IMR-90 (cell line): ENCODE measurements around the gene MRPL28. TPM values are rescaled to one million over a fixed set of nuclear protein-coding genes. Genes with fewer than 3 reads are reported as not detected.

Experiments used
- ATAC-seq: fragments of 200-7000 bp; cut with Tn5 transposase; 2 replicates; pipeline ENCODE4 v1.9.1; 2020; ENCODE audit warnings: low read depth, mild to moderate bottlenecking, moderate library complexity
- BruUV-seq: library from RNA; stranded (reverse); fragments of 400-500 nt; replicated peaks from 2 replicates; lab custom pipeline; 2021; lab: Mats Ljungman, UMichigan
- CTCF ChIA-PET: fragments of 300-600 bp; formaldehyde crosslinking; extraction: SDS; loops from one replicate; lab custom pipeline; 2021; ENCODE audit warnings: antibody characterized with exemption; lab: Yijun Ruan, JAX
- POLR2A ChIA-PET: fragments of 300-600 bp; sonication (Branson Sonifier 250); formaldehyde crosslinking; loops from one replicate; lab custom pipeline; 2022; ENCODE audit warnings: antibody characterized with exemption; ENCODE audit not compliant: unreplicated experiment; lab: Charles Lee
- DNase-seq: peaks from one replicate; pipeline ENCODE4 v3.0.0; 2013
- H2AFZ ChIP-seq: replicated peaks from 2 replicates; pipeline ENCODE3; 2013; ENCODE audit warnings: low read length, mild to moderate bottlenecking; ENCODE audit not compliant: poor library complexity
- H2AK5ac ChIP-seq: 2 replicates; pipeline ENCODE4 v1.6.1; 2013; ENCODE audit warnings: low read depth, low read length, inconsistent platforms
- H2AK9ac ChIP-seq: replicated peaks from 2 replicates; pipeline ENCODE3; 2013; ENCODE audit warnings: mild to moderate bottlenecking, low read depth, low read length, moderate library complexity; ENCODE audit not compliant: poor library complexity
- H2BK120ac ChIP-seq: 2 replicates; pipeline ENCODE4 v1.6.1; 2013; ENCODE audit warnings: low read depth, low read length, inconsistent platforms
- H2BK15ac ChIP-seq: 3 replicates; pipeline ENCODE4 v1.6.1; 2013; ENCODE audit warnings: low read depth, low read length, inconsistent platforms
- H2BK20ac ChIP-seq: 2 replicates; pipeline ENCODE4 v1.6.1; 2013; ENCODE audit warnings: low read depth, mild to moderate bottlenecking, inconsistent platforms, low read length, moderate library complexity
- H2BK5ac ChIP-seq: 2 replicates; pipeline ENCODE4 v1.6.1; 2013; ENCODE audit warnings: mild to moderate bottlenecking, low read depth, low read length, inconsistent platforms; ENCODE audit not compliant: poor library complexity, severe bottlenecking
- H3K14ac ChIP-seq: replicated peaks from 2 replicates; pipeline ENCODE4 v1.6.1; 2013; ENCODE audit warnings: low read depth, low read length, inconsistent platforms
- H3K18ac ChIP-seq: 2 replicates; pipeline ENCODE4 v1.6.1; 2013; ENCODE audit warnings: low read depth, low read length, control low read depth
- H3K23ac ChIP-seq: 2 replicates; pipeline ENCODE4 v1.6.1; 2013; ENCODE audit warnings: low read depth, low read length, inconsistent platforms
- H3K27ac ChIP-seq: 2 replicates; pipeline ENCODE4 v1.5.1; 2013; ENCODE audit warnings: mild to moderate bottlenecking, control low read depth, low read length; ENCODE audit not compliant: insufficient read depth
- H3K27me3 ChIP-seq: 2 replicates; pipeline ENCODE4 v1.6.1; 2013; ENCODE audit warnings: low read length; ENCODE audit not compliant: control insufficient read depth, insufficient read depth
- H3K36me3 ChIP-seq: 2 replicates; pipeline ENCODE4 v1.6.1; 2013; ENCODE audit warnings: low read length, mixed read lengths; ENCODE audit not compliant: control insufficient read depth, insufficient read depth
- H3K4ac ChIP-seq: 2 replicates; pipeline ENCODE4 v1.6.1; 2013; ENCODE audit warnings: low read depth, low read length, inconsistent platforms
- H3K4me1 ChIP-seq: 2 replicates; pipeline ENCODE4 v1.6.1; 2013; ENCODE audit warnings: low read length, mixed read lengths; ENCODE audit not compliant: control insufficient read depth, insufficient read depth
- H3K4me2 ChIP-seq: 2 replicates; pipeline ENCODE4 v1.6.1; 2013; ENCODE audit warnings: low read depth, mild to moderate bottlenecking, control low read depth, low read length, moderate library complexity
- H3K4me3 ChIP-seq: 2 replicates; pipeline ENCODE4 v1.5.1; 2013; ENCODE audit warnings: low read depth, mild to moderate bottlenecking, control low read depth, low read length, moderate library complexity; ENCODE audit not compliant: insufficient read depth
- H3K56ac ChIP-seq: 2 replicates; pipeline ENCODE4 v1.6.1; 2013; ENCODE audit warnings: low read length, inconsistent platforms; ENCODE audit not compliant: insufficient read depth; ENCODE audit errors: extremely low read depth
- H3K79me1 ChIP-seq, 2 experiments: 2 replicates each; pipeline ENCODE4 v1.6.1; 2013; ENCODE audit warnings: low read length in 2 of 2, inconsistent platforms in 1 of 2, low read depth in 1 of 2
- H3K9ac ChIP-seq: 2 replicates; pipeline ENCODE4 v1.6.1; 2013; ENCODE audit warnings: low read depth, low read length, control low read depth
- H3K9me1 ChIP-seq: 2 replicates; pipeline ENCODE4 v1.6.1; 2013; ENCODE audit warnings: low read length, inconsistent platforms; ENCODE audit not compliant: insufficient read depth
- H3K9me3 ChIP-seq: 2 replicates; pipeline ENCODE4 v1.6.1; 2013; ENCODE audit warnings: low read length; ENCODE audit not compliant: control insufficient read depth, insufficient read depth
- H4K20me1 ChIP-seq: 2 replicates; pipeline ENCODE4 v1.6.1; 2013; ENCODE audit warnings: low read length, inconsistent platforms; ENCODE audit not compliant: insufficient read depth
- H4K5ac ChIP-seq: 2 replicates; pipeline ENCODE4 v1.6.1; 2013; ENCODE audit warnings: mild to moderate bottlenecking, low read depth, low read length, control low read depth
- H4K8ac ChIP-seq, 2 experiments: 2 replicates each; pipeline ENCODE4 v1.6.1; 2013; ENCODE audit warnings: low read depth in 2 of 2, low read length in 2 of 2, control low read depth in 1 of 2, inconsistent platforms in 1 of 2
- H4K91ac ChIP-seq: 2 replicates; pipeline ENCODE4 v1.6.1; 2013; ENCODE audit warnings: low read depth, low read length, inconsistent platforms; ENCODE audit not compliant: insufficient read depth
- CEBPB ChIP-seq: IDR thresholded peaks from 2 replicates; pipeline ENCODE4 v1.6.1; 2012; ENCODE audit warnings: low read depth, low read length, improper control_type of control experiment
- WGBS, 2 experiments: methylation state at CpG; one replicate each; pipeline versions ENCODE4 v1.1.5 to v1.1.7; 2013; ENCODE audit warnings: missing lambda C conversion rate in 2 of 2; ENCODE audit not compliant: insufficient read length in 1 of 2; ENCODE audit errors: extremely low coverage in 2 of 2; 5-methylcytosine and 5-hydroxymethylcytosine counted together
- dilution Hi-C: fragments of 300-500 bp; cut with HindIII; formaldehyde crosslinking; loops from one replicate; pipeline ENCODE4 v1.14.3; 2018; ENCODE audit warnings: low sequenced_read_pairs; ENCODE audit not compliant: unreplicated experiment
- in situ Hi-C: fragments of 300-500 bp; cut with MboI; formaldehyde crosslinking; loops from 3 replicates; pipeline ENCODE4 v1.14.3; 2019; ENCODE audit warnings: low sequenced_read_pairs, inconsistent platforms, mixed read lengths
- intact Hi-C: fragments of 100-400 bp; cut with micrococcal nuclease; formaldehyde crosslinking; loops from 2 replicates; pipeline ENCODE4 v1.10.0; 2022
- polyA plus RNA-seq, 3 experiments: library from polyadenylated mRNA; depleted of rRNA; stranded (reverse); fragments of >200 nt; gene quantifications; 2 replicates each; pipeline ENCODE4 v1.2.3, GENCODE V29; 2012; ENCODE audit warnings: low replicate concordance in 1 of 3
- total RNA-seq: library from RNA; depleted of rRNA; stranded (reverse); fragments of >200 nt; gene quantifications from 2 replicates; pipeline ENCODE4 v1.2.3, GENCODE V29; 2012
- TF ChIP-seq, protein P1 (sequence below): fragments of 150-350 bp; IDR thresholded peaks from 2 replicates; pipeline ENCODE4 v1.6.1; 2017; ENCODE audit warnings: mild to moderate bottlenecking, antibody characterized with exemption, low read length, low read depth

Gene MRPL28
- total and polyA plus RNA-seq, 2 of the 4 experiments (the other 2 are of a cell fraction), result 104 to 181 TPM

GRCh38 chr16:373848-374615, 3.7 kb upstream of the MRPL28 start:
- Histone ChIP-seq H3K14ac (no peak overlapping the region), H2AFZ (no peak overlapping the region), H3K56ac (no peak overlapping the region), H2BK15ac (no peak overlapping the region), H2AK5ac (no peak overlapping the region), H3K4me1 (peaks cover 7% of the 10 kb centered on the region; the same call in 1 of the 2 replicates), H2BK20ac (no peak overlapping the region), H2BK5ac (no peak overlapping the region), H3K4me3 (no peak overlapping the region), H4K5ac (no peak overlapping the region), H3K4me2 (no peak overlapping the region), H3K23ac (no peak overlapping the region), H3K9me3 (no peaks in the 10 kb centered on the region), H3K18ac (no peak overlapping the region), H4K8ac (no peak overlapping the region), H3K9me1 (no peaks in the 10 kb centered on the region), H3K36me3 (peaks cover 60% of the 10 kb centered on the region), H3K4ac (no peak overlapping the region), H3K27me3 (no peaks in the 10 kb centered on the region), H3K9ac (no peak overlapping the region), H4K91ac (no peak overlapping the region), H3K79me1 (peaks cover 4 to 15% of the 10 kb centered on the region in 2 experiments; a peak in 3 of 4 replicates), H4K20me1 (peaks cover 7% of the 10 kb centered on the region), H2AK9ac (no peak overlapping the region), H3K27ac (no peak overlapping the region), H2BK120ac (no peak overlapping the region)
- no peak for TF ChIP-seq CEBPB
- TF ChIP-seq, protein P1, sequence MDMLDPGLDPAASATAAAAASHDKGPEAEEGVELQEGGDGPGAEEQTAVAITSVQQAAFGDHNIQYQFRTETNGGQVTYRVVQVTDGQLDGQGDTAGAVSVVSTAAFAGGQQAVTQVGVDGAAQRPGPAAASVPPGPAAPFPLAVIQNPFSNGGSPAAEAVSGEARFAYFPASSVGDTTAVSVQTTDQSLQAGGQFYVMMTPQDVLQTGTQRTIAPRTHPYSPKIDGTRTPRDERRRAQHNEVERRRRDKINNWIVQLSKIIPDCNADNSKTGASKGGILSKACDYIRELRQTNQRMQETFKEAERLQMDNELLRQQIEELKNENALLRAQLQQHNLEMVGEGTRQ, result no peak
- dilution Hi-C loops, result no loop called here
- no peak for DNase-seq
- no TSS peak for BruUV-seq
- ChIA-PET CTCF (no interaction called here), POLR2A (no interaction called here)
- in situ Hi-C loops, result no loop called here
- no peak for ATAC-seq
- intact Hi-C loops, result no loop called here
- 90% methylated on average over 19 of the region's 44 CpGs; no CpG with 5 or more reads in 1 of the 2 experiments for WGBS, 2 experiments
